Measurements from ENCODE around the gene GRID1.

DNA sequence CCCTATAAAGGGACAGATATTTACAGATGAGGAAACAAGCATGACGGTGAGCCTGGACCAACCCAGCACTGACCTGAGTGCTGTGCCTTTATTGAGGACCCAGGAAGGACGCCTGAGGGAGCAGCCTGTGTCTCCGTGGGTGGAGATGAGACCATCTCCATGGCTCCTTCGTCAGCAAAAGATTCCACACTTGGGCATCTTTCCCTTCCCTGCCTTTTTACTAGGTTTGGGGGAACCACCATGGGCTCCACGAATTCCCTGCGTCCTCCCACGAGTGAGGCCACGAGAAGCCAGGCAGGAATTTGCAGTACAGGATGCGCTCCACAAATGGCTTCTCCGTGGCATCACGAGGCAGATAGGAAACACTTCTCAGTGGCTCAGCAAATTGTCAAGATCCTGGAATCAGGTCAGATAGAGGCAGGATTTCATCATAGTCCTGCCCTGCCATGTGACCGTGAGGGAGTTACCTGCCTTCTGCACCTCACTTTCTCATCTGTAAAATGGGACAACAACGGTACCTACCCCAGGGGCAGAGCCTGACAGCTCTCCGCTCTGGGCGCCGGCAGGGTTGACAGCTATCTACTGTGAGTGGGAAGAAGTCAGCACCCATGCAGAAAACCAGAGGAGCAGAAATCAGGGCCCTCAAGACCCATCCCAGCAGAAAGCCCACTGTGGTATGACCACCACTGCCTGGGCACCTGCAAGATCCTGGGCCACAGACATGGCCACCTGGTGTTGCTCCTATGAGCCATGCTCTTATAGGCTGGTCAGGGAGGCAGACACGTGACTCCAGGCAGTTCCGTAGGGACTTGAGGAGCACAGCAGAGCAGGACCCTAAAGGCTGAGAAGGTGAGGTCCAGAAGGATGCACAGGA, 80.1 kb downstream of the GRID1 start:
- no peak for TF ChIP-seq POLR2A (IDR thresholded peaks at IDR 0.05)
- TF ChIP-seq, protein P1, sequence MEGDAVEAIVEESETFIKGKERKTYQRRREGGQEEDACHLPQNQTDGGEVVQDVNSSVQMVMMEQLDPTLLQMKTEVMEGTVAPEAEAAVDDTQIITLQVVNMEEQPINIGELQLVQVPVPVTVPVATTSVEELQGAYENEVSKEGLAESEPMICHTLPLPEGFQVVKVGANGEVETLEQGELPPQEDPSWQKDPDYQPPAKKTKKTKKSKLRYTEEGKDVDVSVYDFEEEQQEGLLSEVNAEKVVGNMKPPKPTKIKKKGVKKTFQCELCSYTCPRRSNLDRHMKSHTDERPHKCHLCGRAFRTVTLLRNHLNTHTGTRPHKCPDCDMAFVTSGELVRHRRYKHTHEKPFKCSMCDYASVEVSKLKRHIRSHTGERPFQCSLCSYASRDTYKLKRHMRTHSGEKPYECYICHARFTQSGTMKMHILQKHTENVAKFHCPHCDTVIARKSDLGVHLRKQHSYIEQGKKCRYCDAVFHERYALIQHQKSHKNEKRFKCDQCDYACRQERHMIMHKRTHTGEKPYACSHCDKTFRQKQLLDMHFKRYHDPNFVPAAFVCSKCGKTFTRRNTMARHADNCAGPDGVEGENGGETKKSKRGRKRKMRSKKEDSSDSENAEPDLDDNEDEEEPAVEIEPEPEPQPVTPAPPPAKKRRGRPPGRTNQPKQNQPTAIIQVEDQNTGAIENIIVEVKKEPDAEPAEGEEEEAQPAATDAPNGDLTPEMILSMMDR (IDR thresholded peaks at IDR 0.05) = no peak

Measured in Peyer's patch (tissue), 4 donors.